Left lobe of liver (tissue), 2 donors: Measurements from ENCODE around the gene FURIN. TPM values are rescaled to one million over a fixed set of nuclear protein-coding genes. Genes with fewer than 3 reads are reported as not detected.
"Not testable (repeated sequence)": the region's sequence is repeated elsewhere in the genome, so short reads cannot be mapped to it uniquely, and the experiment has no call there.

Source experiments
- ATAC-seq: fragments of 200-7000 bp; cut with Tn5 transposase; one replicate; pipeline ENCODE4 v1.9.1; 2020; ENCODE audit warnings: mild to moderate bottlenecking, moderate library complexity
- DNase-seq: peaks from one replicate; pipeline ENCODE4 v3.0.0-alpha.2; 2020; ENCODE audit warnings: low spot score
- total RNA-seq: library from RNA; stranded (reverse); gene quantifications from one replicate; pipeline ENCODE4 v1.2.1, GENCODE V29; 2021
- donor health status: DM: no; HTN: no; CAD: no; lungs with moderate emphysema.
- donor health status: DM: no; HTN: yes; CAD: no.

The FURIN gene
- 281 TPM for total RNA-seq

- ATAC-seq (no peak), DNase-seq (no peak)
These were observed at the start of gene FURIN for GRCh38 chr15:90868261-90868689. Gene FURIN, plus strand, starts transcription at chr15:90868588. Its CDS starts 7,153 bp downstream, at chr15:90875741.

GRCh38 chr15:90819390-90819789 lies 49.0 kb upstream of the FURIN start:
- DNase-seq, result peak; percentile 63
- peak; percentile 85 for ATAC-seq

GRCh38 chr15:90819850-90820249 lies 48.5 kb upstream of the FURIN start:
- no peak for DNase-seq
- no peak for ATAC-seq

DNA sequence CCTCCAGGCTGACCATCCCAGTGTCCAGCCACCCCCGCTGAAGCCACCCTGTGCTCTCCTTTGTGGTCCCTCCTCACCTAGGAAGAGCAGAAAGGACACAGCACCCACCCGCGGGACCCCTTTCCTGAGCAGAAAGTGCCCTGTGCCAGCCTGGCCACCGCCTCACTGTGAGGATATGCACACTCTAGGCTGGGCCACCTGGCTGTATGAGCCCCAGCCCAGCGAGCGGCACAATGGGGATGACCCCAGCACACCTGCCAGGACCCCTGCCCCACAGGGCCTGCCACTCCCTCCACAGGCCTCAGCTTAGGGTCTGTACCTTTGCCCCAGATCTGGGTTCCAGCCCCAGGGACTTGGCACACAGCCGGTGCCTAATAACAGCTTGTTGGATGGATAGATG lies 47.9 kb upstream of the FURIN start:
- ATAC-seq (no peak), DNase-seq (no peak)

GRCh38 chr15:90822204-90822955 lies 46.0 kb upstream of the FURIN start:
- ATAC-seq (no peak), DNase-seq (no peak)

DNA sequence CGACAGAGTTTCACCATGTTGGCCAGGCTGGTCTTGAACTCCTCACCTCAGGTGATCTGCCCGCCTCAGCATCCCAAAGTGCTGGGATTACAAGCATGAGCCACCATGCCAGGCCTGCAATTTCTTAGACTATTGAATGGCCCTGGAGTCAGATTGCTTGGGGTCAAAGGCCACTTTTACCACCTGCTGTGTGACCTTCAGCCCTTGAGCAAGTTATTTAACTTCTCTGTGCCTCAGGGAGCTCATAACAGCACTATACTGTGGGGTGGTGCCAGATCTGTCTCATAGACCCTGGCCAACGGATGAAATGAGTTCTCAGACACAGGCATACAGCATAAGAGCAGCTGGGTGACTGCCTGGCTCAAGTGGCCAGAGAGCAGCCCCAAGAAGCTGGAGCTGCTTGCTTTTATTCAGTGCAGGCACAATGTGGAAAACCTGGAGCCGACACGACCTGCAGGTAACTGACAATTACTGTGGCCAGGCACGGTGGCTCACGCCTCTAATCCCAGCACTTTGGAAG lies 44.9 kb upstream of the FURIN start:
- no peak for DNase-seq
- ATAC-seq, result no peak

- not testable (repeated sequence) for DNase-seq, ATAC-seq
These were observed 43.1 kb upstream of the FURIN start for GRCh38 chr15:90825115-90825899.

GRCh38 chr15:90826206-90826885 lies 42.0 kb upstream of the FURIN start:
- ATAC-seq, DNase-seq: not testable (repeated sequence)

GRCh38 chr15:90826886-90827435 lies 41.4 kb upstream of the FURIN start:
- DNase-seq, result no peak
- ATAC-seq, result no peak

GRCh38 chr15:90828111-90828510 lies 40.3 kb upstream of the FURIN start:
- DNase-seq (no peak), ATAC-seq (no peak)

DNA sequence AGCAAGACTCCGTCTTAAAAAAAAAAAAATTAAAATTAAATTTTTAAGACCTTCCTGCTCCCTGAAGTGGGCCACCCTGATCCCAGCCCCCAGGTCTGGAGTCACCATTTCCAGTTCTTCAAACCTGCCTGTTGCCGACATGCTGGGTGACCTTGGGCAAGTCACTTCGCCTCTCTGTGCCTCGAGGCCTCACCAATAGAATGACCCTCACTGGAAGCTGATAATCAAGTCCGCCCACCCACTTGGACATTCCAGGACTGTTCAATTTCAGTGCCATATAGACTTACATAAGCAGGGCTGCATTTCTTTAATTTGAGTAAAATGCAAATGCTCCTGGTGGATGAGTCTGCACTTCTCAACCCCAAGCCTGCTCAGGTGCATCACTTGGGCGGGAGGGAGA lies 39.3 kb upstream of the FURIN start:
- ATAC-seq, result no peak
- no peak for DNase-seq

- no peak for DNase-seq
These were observed 38.4 kb upstream of the FURIN start for GRCh38 chr15:90829942-90830440.

GRCh38 chr15:90834626-90835025 lies 33.8 kb upstream of the FURIN start:
- DNase-seq, result no peak
- no peak for ATAC-seq

More at GRCh38 chr15:90829942-90830440, 38.4 kb upstream of the FURIN start:
- peak; percentile 40 for ATAC-seq

DNA sequence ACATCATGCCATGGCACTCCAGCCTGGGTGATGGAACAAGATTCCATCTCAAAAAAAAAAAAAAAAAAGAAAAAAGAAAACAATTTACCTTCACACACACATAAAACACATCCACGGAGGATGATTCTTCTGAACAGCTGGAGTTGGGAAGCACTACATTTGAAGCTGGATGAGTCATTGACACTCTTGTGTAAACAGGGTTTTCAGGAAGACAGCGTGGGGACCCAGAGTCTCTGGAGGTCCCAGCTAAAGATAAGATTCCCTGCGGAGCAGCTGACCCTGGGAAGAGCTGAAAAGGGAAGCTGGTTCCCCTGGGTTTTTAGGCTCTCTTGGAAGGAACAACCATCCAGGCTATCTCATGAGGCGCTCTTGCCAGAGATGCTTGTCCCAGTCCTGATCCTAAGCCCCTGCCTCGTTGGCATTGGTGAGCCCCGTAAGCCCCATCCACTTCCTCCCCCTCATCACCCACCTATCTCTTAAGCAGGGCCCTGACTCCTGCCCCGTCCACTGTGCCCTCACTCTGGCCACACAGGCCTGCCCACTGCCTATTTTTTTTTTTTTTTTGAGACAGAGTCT lies 32.0 kb upstream of the FURIN start:
- ATAC-seq (peak; percentile 21), DNase-seq (no peak)

- no peak for ATAC-seq
- no peak for DNase-seq
These were observed 31.3 kb upstream of the FURIN start for GRCh38 chr15:90837094-90837493.

GRCh38 chr15:90838139-90838538 lies 30.2 kb upstream of the FURIN start:
- DNase-seq (no peak), ATAC-seq (no peak)

DNA sequence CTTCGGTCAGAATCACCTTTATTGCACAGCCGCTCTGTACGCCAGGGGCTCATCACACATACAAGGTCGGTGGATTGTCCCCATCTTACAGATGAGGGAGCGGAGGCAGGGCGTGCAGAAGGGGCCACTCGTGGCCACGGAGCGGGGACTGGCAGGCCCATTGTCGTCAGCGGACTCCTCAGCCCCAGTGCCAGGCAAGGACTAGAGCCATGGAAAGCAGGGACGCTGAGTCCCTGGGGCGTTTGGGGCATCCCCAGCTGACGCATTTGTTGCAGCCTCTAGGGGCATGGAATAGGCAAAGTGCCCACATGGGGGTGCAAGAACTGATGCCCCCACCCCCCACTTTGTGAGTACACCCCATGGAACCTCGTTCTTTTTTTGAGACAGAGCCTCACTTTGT lies 29.8 kb upstream of the FURIN start:
- no peak for ATAC-seq
- no peak for DNase-seq

- peak; percentile 41 for ATAC-seq
- DNase-seq, result no peak
These were observed 29.0 kb upstream of the FURIN start for GRCh38 chr15:90839187-90840071.

GRCh38 chr15:90840157-90840855 lies 28.1 kb upstream of the FURIN start:
- ATAC-seq (no peak), DNase-seq (no peak)
